ENCODE data around the gene KANSL1. TPM values are rescaled to one million over a fixed set of nuclear protein-coding genes. Genes with fewer than 3 reads are reported as not detected.

The KANSL1 gene
- total and polyA plus RNA-seq, 2 experiments from 2014 or later, result 49.0 to 206 TPM

DNA sequence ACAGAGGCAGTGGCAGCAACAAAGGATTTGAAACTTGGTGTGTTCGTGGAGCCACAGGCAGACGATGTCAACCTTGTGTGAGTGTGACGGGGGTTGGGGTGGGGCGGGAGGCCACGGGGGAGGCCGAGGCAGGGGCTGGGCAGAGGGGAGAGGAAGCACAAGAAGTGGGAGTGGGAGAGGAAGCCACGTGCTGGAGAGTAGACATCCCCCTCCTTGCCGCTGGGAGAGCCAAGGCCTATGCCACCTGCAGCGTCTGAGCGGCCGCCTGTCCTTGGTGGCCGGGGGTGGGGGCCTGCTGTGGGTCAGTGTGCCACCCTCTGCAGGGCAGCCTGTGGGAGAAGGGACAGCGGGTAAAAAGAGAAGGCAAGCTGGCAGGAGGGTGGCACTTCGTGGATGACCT lies 168.6 kb downstream of the KANSL1 start (continued):
- TF ChIP-seq, protein P1, sequence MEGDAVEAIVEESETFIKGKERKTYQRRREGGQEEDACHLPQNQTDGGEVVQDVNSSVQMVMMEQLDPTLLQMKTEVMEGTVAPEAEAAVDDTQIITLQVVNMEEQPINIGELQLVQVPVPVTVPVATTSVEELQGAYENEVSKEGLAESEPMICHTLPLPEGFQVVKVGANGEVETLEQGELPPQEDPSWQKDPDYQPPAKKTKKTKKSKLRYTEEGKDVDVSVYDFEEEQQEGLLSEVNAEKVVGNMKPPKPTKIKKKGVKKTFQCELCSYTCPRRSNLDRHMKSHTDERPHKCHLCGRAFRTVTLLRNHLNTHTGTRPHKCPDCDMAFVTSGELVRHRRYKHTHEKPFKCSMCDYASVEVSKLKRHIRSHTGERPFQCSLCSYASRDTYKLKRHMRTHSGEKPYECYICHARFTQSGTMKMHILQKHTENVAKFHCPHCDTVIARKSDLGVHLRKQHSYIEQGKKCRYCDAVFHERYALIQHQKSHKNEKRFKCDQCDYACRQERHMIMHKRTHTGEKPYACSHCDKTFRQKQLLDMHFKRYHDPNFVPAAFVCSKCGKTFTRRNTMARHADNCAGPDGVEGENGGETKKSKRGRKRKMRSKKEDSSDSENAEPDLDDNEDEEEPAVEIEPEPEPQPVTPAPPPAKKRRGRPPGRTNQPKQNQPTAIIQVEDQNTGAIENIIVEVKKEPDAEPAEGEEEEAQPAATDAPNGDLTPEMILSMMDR (conservative IDR thresholded peaks at IDR 0.05; ENCODE audit: low read depth in 2 of 2), result no peak
- TF ChIP-seq NANOG (IDR thresholded peaks at IDR 0.05; ENCODE audit: borderline replicate concordance), result no peak
- TF ChIP-seq EZH2 (IDR thresholded peaks at IDR 0.05; ENCODE audit: low read depth, unreplicated experiment), result no peak
- TF ChIP-seq, protein P2, sequence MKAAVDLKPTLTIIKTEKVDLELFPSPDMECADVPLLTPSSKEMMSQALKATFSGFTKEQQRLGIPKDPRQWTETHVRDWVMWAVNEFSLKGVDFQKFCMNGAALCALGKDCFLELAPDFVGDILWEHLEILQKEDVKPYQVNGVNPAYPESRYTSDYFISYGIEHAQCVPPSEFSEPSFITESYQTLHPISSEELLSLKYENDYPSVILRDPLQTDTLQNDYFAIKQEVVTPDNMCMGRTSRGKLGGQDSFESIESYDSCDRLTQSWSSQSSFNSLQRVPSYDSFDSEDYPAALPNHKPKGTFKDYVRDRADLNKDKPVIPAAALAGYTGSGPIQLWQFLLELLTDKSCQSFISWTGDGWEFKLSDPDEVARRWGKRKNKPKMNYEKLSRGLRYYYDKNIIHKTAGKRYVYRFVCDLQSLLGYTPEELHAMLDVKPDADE (IDR thresholded peaks at IDR 0.05), result no peak
- TF ChIP-seq CREB1 (CRISPR knock-in tag; IDR thresholded peaks at IDR 0.05; ENCODE audit: low read depth), result no peak
- no peak for TF ChIP-seq STAT1 (IDR thresholded peaks at IDR 0.05; ENCODE audit: unreplicated experiment)
- no peak for TF ChIP-seq ZNF331 (CRISPR knock-in tag; IDR thresholded peaks at IDR 0.05; ENCODE audit: low read depth)

DNA sequence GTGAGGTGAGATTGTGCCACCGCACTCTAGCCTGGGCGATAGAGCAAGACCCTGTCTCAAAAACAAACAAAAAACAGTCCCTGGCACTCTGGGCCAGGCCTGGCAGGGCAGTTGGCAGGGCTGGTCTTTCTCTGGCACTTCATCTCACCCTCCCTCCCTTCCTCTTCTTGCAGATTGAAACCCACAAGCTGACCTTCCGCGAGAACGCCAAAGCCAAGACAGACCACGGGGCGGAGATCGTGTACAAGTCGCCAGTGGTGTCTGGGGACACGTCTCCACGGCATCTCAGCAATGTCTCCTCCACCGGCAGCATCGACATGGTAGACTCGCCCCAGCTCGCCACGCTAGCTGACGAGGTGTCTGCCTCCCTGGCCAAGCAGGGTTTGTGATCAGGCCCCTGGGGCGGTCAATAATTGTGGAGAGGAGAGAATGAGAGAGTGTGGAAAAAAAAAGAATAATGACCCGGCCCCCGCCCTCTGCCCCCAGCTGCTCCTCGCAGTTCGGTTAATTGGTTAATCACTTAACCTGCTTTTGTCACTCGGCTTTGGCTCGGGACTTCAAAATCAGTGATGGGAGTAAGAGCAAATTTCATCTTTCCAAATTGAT lies 169.3 kb downstream of the KANSL1 start:
- no peak overlapping the region for H3K4me3 ChIP-seq
- H3K27ac Mint-ChIP-seq, result no peak overlapping the region
- peaks cover 3% of the 10 kb centered on the region for H3K9me3 Mint-ChIP-seq
- H3F3A ChIP-seq (replicated peaks; ENCODE audit: low read depth), result peaks cover 6% of the 10 kb centered on the region; the same call in 1 of the 2 replicates
- no peak overlapping the region for H3K27ac ChIP-seq (ENCODE audit: low read depth)
- H3K4me2 ChIP-seq, result no peak overlapping the region
- H3K4me3 Mint-ChIP-seq, result no peak overlapping the region
- H3K36me3 Mint-ChIP-seq (ENCODE audit: low read depth), result peaks cover 8% of the 10 kb centered on the region; the same call in 2 of the 3 replicates
- peaks cover 31% of the 10 kb centered on the region for H3K4me1 ChIP-seq (ENCODE audit: insufficient read depth)
- DNase-seq (ENCODE audit: low spot score) (no peak), ATAC-seq (no peak)
- H3K4me1 Mint-ChIP-seq, result peaks cover 38% of the 10 kb centered on the region
- H3K79me2 ChIP-seq (replicated peaks; ENCODE audit: insufficient read depth), result no peaks in the 10 kb centered on the region
- H3K36me3 ChIP-seq (ENCODE audit: insufficient read depth), result no peaks in the 10 kb centered on the region
- peaks cover 28% of the 10 kb centered on the region for H3K27me3 Mint-ChIP-seq (ENCODE audit: insufficient read depth, low read depth, poor library complexity)
- 0 out of 2 replicates have a peak, but pooled peaks cover 3% of the 10 kb centered on the region for H4K20me1 ChIP-seq (replicated peaks; ENCODE audit: insufficient read depth)
- H2AFZ ChIP-seq, result no peak overlapping the region
- no peaks in the 10 kb centered on the region for H3K9me2 ChIP-seq (ENCODE audit: insufficient read depth)
- no peaks in the 10 kb centered on the region for H3K27me3 ChIP-seq (ENCODE audit: insufficient read depth)
- TF ChIP-seq, protein P3, sequence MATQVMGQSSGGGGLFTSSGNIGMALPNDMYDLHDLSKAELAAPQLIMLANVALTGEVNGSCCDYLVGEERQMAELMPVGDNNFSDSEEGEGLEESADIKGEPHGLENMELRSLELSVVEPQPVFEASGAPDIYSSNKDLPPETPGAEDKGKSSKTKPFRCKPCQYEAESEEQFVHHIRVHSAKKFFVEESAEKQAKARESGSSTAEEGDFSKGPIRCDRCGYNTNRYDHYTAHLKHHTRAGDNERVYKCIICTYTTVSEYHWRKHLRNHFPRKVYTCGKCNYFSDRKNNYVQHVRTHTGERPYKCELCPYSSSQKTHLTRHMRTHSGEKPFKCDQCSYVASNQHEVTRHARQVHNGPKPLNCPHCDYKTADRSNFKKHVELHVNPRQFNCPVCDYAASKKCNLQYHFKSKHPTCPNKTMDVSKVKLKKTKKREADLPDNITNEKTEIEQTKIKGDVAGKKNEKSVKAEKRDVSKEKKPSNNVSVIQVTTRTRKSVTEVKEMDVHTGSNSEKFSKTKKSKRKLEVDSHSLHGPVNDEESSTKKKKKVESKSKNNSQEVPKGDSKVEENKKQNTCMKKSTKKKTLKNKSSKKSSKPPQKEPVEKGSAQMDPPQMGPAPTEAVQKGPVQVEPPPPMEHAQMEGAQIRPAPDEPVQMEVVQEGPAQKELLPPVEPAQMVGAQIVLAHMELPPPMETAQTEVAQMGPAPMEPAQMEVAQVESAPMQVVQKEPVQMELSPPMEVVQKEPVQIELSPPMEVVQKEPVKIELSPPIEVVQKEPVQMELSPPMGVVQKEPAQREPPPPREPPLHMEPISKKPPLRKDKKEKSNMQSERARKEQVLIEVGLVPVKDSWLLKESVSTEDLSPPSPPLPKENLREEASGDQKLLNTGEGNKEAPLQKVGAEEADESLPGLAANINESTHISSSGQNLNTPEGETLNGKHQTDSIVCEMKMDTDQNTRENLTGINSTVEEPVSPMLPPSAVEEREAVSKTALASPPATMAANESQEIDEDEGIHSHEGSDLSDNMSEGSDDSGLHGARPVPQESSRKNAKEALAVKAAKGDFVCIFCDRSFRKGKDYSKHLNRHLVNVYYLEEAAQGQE (IDR thresholded peaks at IDR 0.05; ENCODE audit: unreplicated experiment), result no peak
- TF ChIP-seq CREB1 (CRISPR knock-in tag; IDR thresholded peaks at IDR 0.05; ENCODE audit: low read depth) (no peak), POLR2AphosphoS5 (IDR thresholded peaks at IDR 0.05; ENCODE audit: low read depth) (no peak), JUNB (IDR thresholded peaks at IDR 0.05; ENCODE audit: unreplicated experiment) (no peak), STAT1 (IDR thresholded peaks at IDR 0.05; ENCODE audit: unreplicated experiment) (no peak)
- TF ChIP-seq, protein P2 (IDR thresholded peaks at IDR 0.05), result no peak
